Spleen (tissue), 11 donors: Measurements from ENCODE around the gene HAVCR1. TPM values are rescaled to one million over a fixed set of nuclear protein-coding genes. Genes with fewer than 3 reads are reported as not detected.

ENCODE experiments used
- DNase-seq: peaks from one replicate; pipeline ENCODE4 v3.0.0-alpha.2; 2020
- H3K27ac ChIP-seq, 8 donors: fragments of 200-600 bp; sonication (generic) in 7 of 8; 1 replicate in 4 of 8; 2 replicates in 4 of 8; pipeline versions ENCODE4 v1.5.0 to v1.8.0; 2016 to 2021; ENCODE audit warnings: inconsistent platforms in 4 of 8, mild to moderate bottlenecking in 4 of 8, moderate library complexity in 1 of 8
- H3K27me3 ChIP-seq, 7 donors: fragments of 200-600 bp; sonication (generic) in 6 of 7; replicated peaks in 1 of 7; 1 replicate in 4 of 7; 2 replicates in 3 of 7; pipeline versions ENCODE4 v1.5.0 to v1.8.0; 2016 to 2021; ENCODE audit warnings: inconsistent platforms in 3 of 7, mild to moderate bottlenecking in 1 of 7
- H3K36me3 ChIP-seq, 6 donors: fragments of 200-600 bp; sonication (generic) in 5 of 6; 1 replicate in 4 of 6; 2 replicates in 2 of 6; pipeline versions ENCODE4 v1.5.0 to v1.8.0; 2016 to 2021; ENCODE audit warnings: inconsistent platforms in 2 of 6
- H3K4me1 ChIP-seq, 6 donors: fragments of 200-600 bp; sonication (generic) in 5 of 6; 1 replicate in 3 of 6; 2 replicates in 3 of 6; pipeline versions ENCODE4 v1.5.0 to v1.8.0; 2016 to 2021; ENCODE audit warnings: inconsistent platforms in 3 of 6
- H3K4me3 ChIP-seq, 8 donors: fragments of 200-600 bp; sonication (generic) in 7 of 8; 1 replicate in 4 of 8; 2 replicates in 4 of 8; pipeline versions ENCODE4 v1.5.0 to v1.8.0; 2016 to 2021; ENCODE audit warnings: inconsistent platforms in 4 of 8, mild to moderate bottlenecking in 4 of 8, moderate library complexity in 2 of 8
- H3K9me3 ChIP-seq, 8 donors: fragments of 200-600 bp; sonication (generic) in 7 of 8; 1 replicate in 4 of 8; 2 replicates in 4 of 8; pipeline versions ENCODE4 v1.5.0 to v1.8.0; 2016 to 2021; ENCODE audit warnings: inconsistent platforms in 4 of 8
- POLR2A ChIP-seq, 3 donors: fragments of 450-650 bp; IDR thresholded peaks; one replicate each; pipeline ENCODE4 v1.5.1; 2017; ENCODE audit warnings: antibody characterized with exemption in 3 of 3, mild to moderate bottlenecking in 1 of 3
- POLR2AphosphoS5 ChIP-seq, 3 donors: sonication (generic); formaldehyde crosslinking; IDR thresholded peaks; one replicate each; pipeline ENCODE4 v1.5.1; 2017; ENCODE audit warnings: antibody characterized with exemption in 3 of 3
- WGBS, 5 donors: extraction: QIAGEN DNeasy Blood & Tissue Kit in 3 of 5; methylation state at CpG; one replicate each; pipeline versions ENCODE4 v1.1.5 to v1.1.7; 2013 to 2018; 5-methylcytosine and 5-hydroxymethylcytosine counted together
- intact Hi-C: fragments of 100-400 bp; cut with DNase I; formaldehyde crosslinking; loops from one replicate; pipeline ENCODE4 v1.15.0; 2023; ENCODE audit warnings: low total_unique reads
- polyA plus RNA-seq, 3 donors: library from polyadenylated mRNA; stranded (reverse); fragments of 200-250 nt; gene quantifications; one replicate each; pipeline ENCODE4 v1.2.1, GENCODE V29; 2013
- total RNA-seq, 7 donors: library from RNA; depleted of rRNA in 3 of 7; stranded (reverse); fragments of >200 nt in 3 of 7; fragmentation: NEBNext Ultra II Directional in 4 of 7; extraction: Animal tissue kit (Norgen Biotek cat#: 25700) in 4 of 7; gene quantifications; one replicate each; pipeline versions ENCODE4 v1.1.0 to v1.2.1, GENCODE V29; 2016 to 2021
- TF ChIP-seq, protein P1 (sequence below), 11 experiments: fragments of 200-600 bp in 7 of 11; fragments of 450-650 bp in 4 of 11; sonication (generic) in 4 of 11; IDR thresholded peaks in 8 of 11; conservative IDR thresholded peaks in 3 of 11; 1 replicate in 7 of 11; 2 replicates in 4 of 11; pipeline versions ENCODE4 v1.4.0 to v1.8.0; 2016 to 2021; ENCODE audit warnings: antibody characterized with exemption in 11 of 11, inconsistent platforms in 4 of 11, mild to moderate bottlenecking in 1 of 11
- donor health status: healthy with polysubstance abuse.
- donor health status: DM: no; HTN: no; CAD: no; lungs with moderate emphysema.
- donor health status: DM: no; HTN: no; CAD: no.
- donor health status: Bipolar disorder and iron deficiency.
- donor health status: healthy.
- donor health status: DM: no; HTN: no; CAD: no.
- donor health status: DM: yes; HTN: yes; CAD: no.

Gene HAVCR1
- total and polyA plus RNA-seq, 10 donors = 0.52 to 1.5 (median 1.0) TPM; not detected in 6

GRCh38 chr5:157076558-157076957, 17.6 kb upstream of the HAVCR1 start:
- 53 to 76% (median 66%) methylated on average over 4 of the region's 4 CpGs for WGBS, 5 donors
- H3K36me3 ChIP-seq = no peaks in the 10 kb centered on the region
- no peak overlapping the region for H3K27ac ChIP-seq
- H3K9me3 ChIP-seq = no peaks in the 10 kb centered on the region
- no peak for DNase-seq
- no peaks in the 10 kb centered on the region for H3K4me1 ChIP-seq
- no peaks in the 10 kb centered on the region for H3K27me3 ChIP-seq
- intact Hi-C loops = no loop called here
- TF ChIP-seq POLR2A (IDR thresholded peaks at IDR 0.05) (no peak), POLR2AphosphoS5 (IDR thresholded peaks at IDR 0.05) (no peak)
- TF ChIP-seq, protein P1, sequence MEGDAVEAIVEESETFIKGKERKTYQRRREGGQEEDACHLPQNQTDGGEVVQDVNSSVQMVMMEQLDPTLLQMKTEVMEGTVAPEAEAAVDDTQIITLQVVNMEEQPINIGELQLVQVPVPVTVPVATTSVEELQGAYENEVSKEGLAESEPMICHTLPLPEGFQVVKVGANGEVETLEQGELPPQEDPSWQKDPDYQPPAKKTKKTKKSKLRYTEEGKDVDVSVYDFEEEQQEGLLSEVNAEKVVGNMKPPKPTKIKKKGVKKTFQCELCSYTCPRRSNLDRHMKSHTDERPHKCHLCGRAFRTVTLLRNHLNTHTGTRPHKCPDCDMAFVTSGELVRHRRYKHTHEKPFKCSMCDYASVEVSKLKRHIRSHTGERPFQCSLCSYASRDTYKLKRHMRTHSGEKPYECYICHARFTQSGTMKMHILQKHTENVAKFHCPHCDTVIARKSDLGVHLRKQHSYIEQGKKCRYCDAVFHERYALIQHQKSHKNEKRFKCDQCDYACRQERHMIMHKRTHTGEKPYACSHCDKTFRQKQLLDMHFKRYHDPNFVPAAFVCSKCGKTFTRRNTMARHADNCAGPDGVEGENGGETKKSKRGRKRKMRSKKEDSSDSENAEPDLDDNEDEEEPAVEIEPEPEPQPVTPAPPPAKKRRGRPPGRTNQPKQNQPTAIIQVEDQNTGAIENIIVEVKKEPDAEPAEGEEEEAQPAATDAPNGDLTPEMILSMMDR (IDR thresholded peaks at IDR 0.05 in 8 of 11, conservative IDR thresholded peaks at IDR 0.05 in 3 of 11) = no peak
- no peak overlapping the region for H3K4me3 ChIP-seq

- intact Hi-C loops = no loop called here
- no peak overlapping the region for H3K27ac ChIP-seq
- H3K36me3 ChIP-seq = no peaks in the 10 kb centered on the region
- peaks cover 0 to 6% (median 0%) of the 10 kb centered on the region in 7 donors for H3K27me3 ChIP-seq
- WGBS, 5 donors = 52 to 72% (median 68%) methylated on average over 3 of the region's 3 CpGs
- H3K4me3 ChIP-seq = no peak overlapping the region
- H3K9me3 ChIP-seq = no peaks in the 10 kb centered on the region
- no peaks in the 10 kb centered on the region for H3K4me1 ChIP-seq
- TF ChIP-seq POLR2A (IDR thresholded peaks at IDR 0.05) (no peak), POLR2AphosphoS5 (IDR thresholded peaks at IDR 0.05) (no peak)
- TF ChIP-seq, protein P1 (IDR thresholded peaks at IDR 0.05 in 8 of 11, conservative IDR thresholded peaks at IDR 0.05 in 3 of 11) = no peak
- no peak for DNase-seq
Measured at GRCh38 chr5:157072508-157072907, 13.6 kb upstream of the HAVCR1 start.

DNA sequence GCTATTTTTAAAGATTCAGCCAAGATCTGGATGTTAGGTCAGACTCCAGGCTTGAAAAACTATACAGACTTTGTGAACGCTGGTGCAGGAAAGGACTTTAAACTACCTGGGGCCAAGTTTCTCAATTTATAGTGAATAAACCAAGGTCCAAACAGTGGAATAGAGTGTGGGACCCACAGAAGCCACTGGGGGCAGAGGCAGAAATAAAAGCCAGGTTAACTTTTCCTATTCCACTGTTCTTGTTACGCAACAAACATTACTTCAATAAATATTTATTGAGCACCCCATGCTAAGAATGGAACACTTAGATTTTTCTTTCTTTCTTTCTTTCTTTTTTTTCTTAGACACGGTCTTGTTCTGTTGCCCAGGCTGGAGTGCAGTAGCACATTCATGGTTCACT, 11.0 kb upstream of the HAVCR1 start:
- Histone ChIP-seq H3K36me3 (no peaks in the 10 kb centered on the region), H3K27ac (no peak overlapping the region), H3K27me3 (peaks cover 0 to 6% (median 0%) of the 10 kb centered on the region in 7 donors), H3K4me1 (no peaks in the 10 kb centered on the region), H3K4me3 (no peak overlapping the region), H3K9me3 (no peaks in the 10 kb centered on the region)
- TF ChIP-seq POLR2A (IDR thresholded peaks at IDR 0.05) = no peak
- no peak for TF ChIP-seq POLR2AphosphoS5 (IDR thresholded peaks at IDR 0.05)
- TF ChIP-seq, protein P1 (IDR thresholded peaks at IDR 0.05 in 8 of 11, conservative IDR thresholded peaks at IDR 0.05 in 3 of 11) = no peak
- WGBS, 5 donors = 89 to 92% (median 91%) methylated on average over 3 of the region's 3 CpGs
- intact Hi-C loops = no loop called here
- no peak for DNase-seq

DNA sequence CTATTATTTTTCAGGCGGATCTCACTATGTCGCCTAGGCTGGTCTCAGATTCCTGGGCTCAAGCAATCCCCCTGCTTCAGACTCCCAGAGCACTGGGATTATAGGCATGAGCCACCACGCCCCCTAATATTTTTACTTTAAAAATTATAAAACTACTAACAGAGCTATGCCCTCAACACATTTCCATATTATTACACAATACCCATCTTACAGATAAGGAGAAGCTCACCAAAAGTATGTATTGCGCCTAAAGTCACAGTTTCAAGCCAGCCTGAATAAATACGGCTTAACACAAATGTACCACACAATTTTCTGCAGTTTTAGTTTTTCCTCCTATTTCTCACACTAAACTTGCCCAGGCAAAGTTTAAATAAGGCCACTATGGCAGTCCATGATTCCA, 9.9 kb upstream of the HAVCR1 start:
- H3K27me3 ChIP-seq = peaks cover 0 to 6% (median 0%) of the 10 kb centered on the region in 7 donors
- intact Hi-C loops = no loop called here
- H3K4me3 ChIP-seq = no peak overlapping the region
- no peaks in the 10 kb centered on the region for H3K9me3 ChIP-seq
- H3K4me1 ChIP-seq = no peaks in the 10 kb centered on the region
- H3K27ac ChIP-seq = no peak overlapping the region
- 88 to 98% (median 95%) methylated on average over 5 of the region's 5 CpGs for WGBS, 5 donors
- TF ChIP-seq POLR2AphosphoS5 (IDR thresholded peaks at IDR 0.05) = no peak
- no peak for DNase-seq
- no peaks in the 10 kb centered on the region for H3K36me3 ChIP-seq

GRCh38 chr5:157068339-157068738, 9.4 kb upstream of the HAVCR1 start:
- Histone ChIP-seq H3K27me3 (peaks cover 0 to 6% (median 0%) of the 10 kb centered on the region in 7 donors), H3K4me3 (no peak overlapping the region), H3K9me3 (no peaks in the 10 kb centered on the region), H3K4me1 (no peaks in the 10 kb centered on the region), H3K27ac (no peak overlapping the region), H3K36me3 (no peaks in the 10 kb centered on the region)
- no peak for DNase-seq
- 92 to 96% (median 93%) methylated on average over 5 of the region's 5 CpGs for WGBS, 5 donors
- TF ChIP-seq POLR2A (IDR thresholded peaks at IDR 0.05) (no peak), POLR2AphosphoS5 (IDR thresholded peaks at IDR 0.05) (no peak)
- TF ChIP-seq, protein P1 (IDR thresholded peaks at IDR 0.05 in 8 of 11, conservative IDR thresholded peaks at IDR 0.05 in 3 of 11) = no peak
- intact Hi-C loops = no loop called here
